Glutamatergic neuron (in vitro differentiated cells): ENCODE measurements around the gene MRPS7. TPM values are rescaled to one million over a fixed set of nuclear protein-coding genes. Genes with fewer than 3 reads are reported as not detected.
"Not testable (repeated sequence)": the region's sequence is repeated elsewhere in the genome, so short reads cannot be mapped to it uniquely, and the experiment has no call there.

Experiments
- DNase-seq: peaks from one replicate; pipeline ENCODE4 v3.0.0; 2022
- H3K27ac Mint-ChIP-seq: one replicate; pipeline ENCODE4 v1.8.0; 2020; ENCODE audit warnings: mild to moderate bottlenecking, mixed read lengths, inconsistent platforms; ENCODE audit not compliant: unreplicated experiment
- H3K27me3 Mint-ChIP-seq: one replicate; pipeline ENCODE4 v1.8.0; 2020; ENCODE audit warnings: mild to moderate bottlenecking, moderate library complexity, mixed read lengths, inconsistent platforms; ENCODE audit not compliant: unreplicated experiment
- H3K36me3 Mint-ChIP-seq: one replicate; pipeline ENCODE4 v1.8.0; 2020; ENCODE audit warnings: mild to moderate bottlenecking, mixed read lengths, inconsistent platforms; ENCODE audit not compliant: unreplicated experiment
- H3K4me1 Mint-ChIP-seq: one replicate; pipeline ENCODE4 v1.8.0; 2020; ENCODE audit warnings: mild to moderate bottlenecking, low read depth, mixed read lengths, inconsistent platforms; ENCODE audit not compliant: unreplicated experiment
- H3K4me3 Mint-ChIP-seq: one replicate; pipeline ENCODE4 v1.8.0; 2020; ENCODE audit warnings: mild to moderate bottlenecking, mixed read lengths, inconsistent platforms; ENCODE audit not compliant: unreplicated experiment
- H3K9me3 Mint-ChIP-seq: one replicate; pipeline ENCODE4 v1.8.0; 2020; ENCODE audit warnings: mild to moderate bottlenecking, moderate library complexity, mixed read lengths, inconsistent platforms; ENCODE audit not compliant: unreplicated experiment
- total RNA-seq: library from RNA; stranded (reverse); fragmentation: NEBNext Ultra II Directional; extraction: Animal tissue kit (Norgen Biotek cat#: 25700); gene quantifications from one replicate; pipeline ENCODE4 v1.2.1, GENCODE V29; 2021; ENCODE audit not compliant: unreplicated experiment
- TF ChIP-seq, protein P1 (sequence below): fragments of 200-600 bp; sonication (generic); IDR thresholded peaks from one replicate; pipeline ENCODE4 v1.5.0; 2021; ENCODE audit not compliant: partially characterized antibody, unreplicated experiment

MRPS7 gene
- total RNA-seq, 1 donor from 2014 or later: 48.8 TPM

DNA sequence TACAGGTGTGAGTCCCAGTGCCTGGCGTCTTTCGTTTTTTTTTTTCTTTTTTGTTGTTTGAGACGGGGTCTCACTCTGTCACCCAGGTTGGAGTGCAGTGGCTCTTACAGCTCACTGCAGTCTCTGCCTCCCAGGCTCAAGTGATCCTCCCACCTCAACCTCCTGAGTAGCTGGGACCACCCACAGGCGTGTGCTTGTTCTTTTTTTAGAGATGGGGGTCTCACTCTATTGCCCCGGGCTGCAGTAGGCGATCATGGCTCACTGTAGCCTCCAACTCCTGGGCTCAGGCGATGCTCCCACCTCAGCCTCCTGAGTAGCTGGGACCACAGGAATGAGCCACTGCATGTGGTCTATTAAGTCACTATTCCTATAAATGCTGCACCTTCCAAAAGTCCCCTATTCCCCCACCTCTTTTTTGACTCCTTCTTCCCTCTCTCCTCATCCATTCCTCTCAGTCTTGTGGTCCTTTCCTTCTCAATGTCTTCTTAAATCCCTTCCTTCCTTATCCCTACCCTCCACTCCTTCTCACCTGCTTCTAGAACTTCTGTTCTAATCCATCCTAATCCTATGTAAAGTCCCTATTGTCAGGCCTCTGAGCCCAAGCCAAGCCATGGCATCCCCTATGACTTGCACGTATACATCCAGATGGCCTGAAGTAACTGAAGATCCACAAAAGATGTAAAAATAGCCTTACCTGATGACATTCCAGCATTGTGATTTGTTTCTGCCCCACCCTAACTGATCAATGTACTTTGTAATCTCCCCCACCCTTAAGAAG, 9.5 kb upstream of the MRPS7 start:
- Mint-ChIP-seq H3K9me3 (peaks cover 6% of the 10 kb centered on the region), H3K36me3 (no peaks in the 10 kb centered on the region), H3K4me1 (peaks cover 24% of the 10 kb centered on the region), H3K27ac (peak overlapping the region; percentile 2), H3K27me3 (peaks cover 6% of the 10 kb centered on the region), H3K4me3 (no peak overlapping the region)
- DNase-seq: no peak
- TF ChIP-seq, protein P1, sequence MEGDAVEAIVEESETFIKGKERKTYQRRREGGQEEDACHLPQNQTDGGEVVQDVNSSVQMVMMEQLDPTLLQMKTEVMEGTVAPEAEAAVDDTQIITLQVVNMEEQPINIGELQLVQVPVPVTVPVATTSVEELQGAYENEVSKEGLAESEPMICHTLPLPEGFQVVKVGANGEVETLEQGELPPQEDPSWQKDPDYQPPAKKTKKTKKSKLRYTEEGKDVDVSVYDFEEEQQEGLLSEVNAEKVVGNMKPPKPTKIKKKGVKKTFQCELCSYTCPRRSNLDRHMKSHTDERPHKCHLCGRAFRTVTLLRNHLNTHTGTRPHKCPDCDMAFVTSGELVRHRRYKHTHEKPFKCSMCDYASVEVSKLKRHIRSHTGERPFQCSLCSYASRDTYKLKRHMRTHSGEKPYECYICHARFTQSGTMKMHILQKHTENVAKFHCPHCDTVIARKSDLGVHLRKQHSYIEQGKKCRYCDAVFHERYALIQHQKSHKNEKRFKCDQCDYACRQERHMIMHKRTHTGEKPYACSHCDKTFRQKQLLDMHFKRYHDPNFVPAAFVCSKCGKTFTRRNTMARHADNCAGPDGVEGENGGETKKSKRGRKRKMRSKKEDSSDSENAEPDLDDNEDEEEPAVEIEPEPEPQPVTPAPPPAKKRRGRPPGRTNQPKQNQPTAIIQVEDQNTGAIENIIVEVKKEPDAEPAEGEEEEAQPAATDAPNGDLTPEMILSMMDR: no peak

DNA sequence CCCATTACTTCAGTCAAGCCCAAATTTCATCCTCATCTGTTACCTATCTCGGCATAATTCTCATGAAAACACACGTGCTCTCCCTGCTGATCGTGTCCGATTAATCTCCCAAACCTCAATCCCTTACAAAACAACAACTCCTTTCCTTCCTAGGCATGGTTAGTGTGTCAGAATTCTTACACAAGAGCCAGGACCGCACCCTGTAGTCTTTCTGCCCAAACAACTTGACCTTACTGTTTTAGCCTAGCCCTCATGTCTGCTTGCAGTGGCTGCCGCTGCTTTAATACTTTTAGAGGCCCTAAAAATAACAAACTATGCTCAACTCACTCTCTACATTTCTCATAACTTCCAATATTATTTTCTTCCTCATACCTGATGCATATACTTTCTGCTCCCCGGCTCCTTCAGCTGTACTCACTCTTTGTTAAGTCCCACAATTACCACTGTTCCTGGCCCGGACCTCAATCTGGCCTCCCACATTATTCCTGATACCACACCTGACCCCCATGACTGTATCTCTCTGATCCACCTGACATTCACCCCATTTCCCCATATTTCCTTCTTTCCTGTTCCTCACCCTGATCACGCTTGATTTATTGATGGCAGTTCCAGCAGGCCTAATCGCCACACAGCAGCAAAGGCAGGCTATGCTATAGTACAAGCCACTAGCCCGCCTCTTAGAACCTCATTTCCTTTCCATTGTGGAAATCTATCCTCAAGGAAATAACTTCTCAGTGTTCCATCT, 5.6 kb upstream of the MRPS7 start:
- not testable (repeated sequence) for H3K36me3 Mint-ChIP-seq, H3K9me3 Mint-ChIP-seq, H3K27me3 Mint-ChIP-seq, DNase-seq
- peak overlapping the region; percentile 23 for H3K27ac Mint-ChIP-seq
- H3K4me1 Mint-ChIP-seq: peaks cover 16% of the 10 kb centered on the region
- H3K4me3 Mint-ChIP-seq: peak overlapping the region; percentile 17

DNA sequence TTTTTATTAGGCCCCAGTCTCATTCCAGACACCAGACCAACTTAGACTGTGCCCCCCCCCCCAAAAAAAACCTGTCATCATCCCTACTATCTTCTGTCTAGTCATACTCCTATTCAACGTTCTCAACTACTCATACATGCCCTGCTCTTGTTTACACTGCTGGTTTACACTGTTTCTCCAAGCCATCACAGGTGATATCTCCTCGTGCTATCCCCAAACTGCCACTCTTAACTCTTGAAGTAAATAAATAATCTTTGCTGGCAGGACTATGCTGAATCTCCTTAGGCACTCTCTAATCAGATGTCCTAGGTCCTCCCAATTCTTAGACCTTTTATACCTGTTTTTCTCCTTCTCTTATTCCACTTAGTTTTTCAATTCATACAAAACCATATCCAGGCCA, 4.5 kb upstream of the MRPS7 start:
- H3K36me3 Mint-ChIP-seq, H3K9me3 Mint-ChIP-seq, DNase-seq, H3K27me3 Mint-ChIP-seq, H3K27ac Mint-ChIP-seq: not testable (repeated sequence)
- Mint-ChIP-seq H3K4me3 (peak overlapping the region; percentile 63), H3K4me1 (peaks cover 17% of the 10 kb centered on the region)

DNA sequence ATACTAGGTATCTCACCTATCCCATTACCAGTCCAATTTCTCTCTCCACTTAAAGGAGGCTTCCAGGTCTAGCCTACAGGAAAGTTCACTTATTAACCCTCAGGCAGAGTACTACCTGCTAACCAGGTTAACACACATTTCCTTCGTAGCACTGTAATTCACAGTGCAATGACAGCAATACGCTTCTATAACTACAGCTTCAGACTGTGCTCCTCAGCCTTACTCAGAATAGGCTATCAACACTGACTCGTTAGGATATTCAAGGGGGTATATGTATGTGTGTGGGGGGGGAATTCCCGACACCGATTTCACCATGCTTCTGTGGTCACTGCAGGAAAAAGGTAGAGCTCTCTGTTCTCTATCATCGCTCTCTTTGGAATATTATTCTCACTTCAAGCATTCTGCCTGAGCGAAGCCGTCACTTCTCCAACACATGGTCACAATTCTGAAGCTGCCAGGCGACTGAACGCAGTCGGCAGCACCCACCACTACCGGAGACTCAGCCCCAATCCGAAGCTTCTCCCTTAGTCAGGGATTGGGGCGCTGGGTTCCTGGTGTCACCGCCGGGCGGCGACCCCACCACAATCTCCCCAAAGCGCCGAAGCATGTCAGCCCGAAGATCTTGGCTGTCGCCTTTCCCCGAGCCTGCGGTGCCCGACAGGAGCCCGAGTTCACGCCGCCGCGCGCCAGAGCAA, 891 bp upstream of the MRPS7 start:
- Mint-ChIP-seq H3K27me3 (peaks cover 5% of the 10 kb centered on the region), H3K36me3 (no peaks in the 10 kb centered on the region), H3K4me3 (peak overlapping the region; percentile 99), H3K4me1 (peaks cover 18% of the 10 kb centered on the region), H3K9me3 (peaks cover 4% of the 10 kb centered on the region), H3K27ac (peak overlapping the region; percentile 98)
- TF ChIP-seq, protein P1: no peak
- DNase-seq: no peak

DNA sequence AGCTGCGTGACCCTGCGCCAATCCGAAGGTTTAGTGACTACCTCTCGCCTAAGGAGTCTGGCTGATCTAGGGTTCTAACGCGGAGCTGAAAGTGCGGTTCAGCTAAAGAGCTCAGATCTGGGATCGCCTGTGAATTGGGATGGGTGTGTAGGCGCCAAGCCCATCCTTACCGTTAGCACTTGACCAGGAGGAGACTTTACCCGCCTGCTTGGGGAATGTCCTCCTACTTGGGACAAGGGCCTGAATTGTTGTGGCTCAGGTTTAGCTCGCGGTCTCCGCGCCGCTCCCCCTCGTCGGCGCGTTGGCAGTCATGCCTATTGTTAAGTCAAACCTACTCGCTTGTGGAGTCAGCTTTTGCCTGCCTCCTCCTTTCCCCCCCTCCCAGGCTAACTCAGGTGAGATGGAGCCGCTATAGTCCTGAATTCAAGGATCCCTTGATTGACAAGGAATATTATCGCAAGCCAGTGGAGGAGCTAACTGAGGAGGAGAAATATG, 480 bp downstream of the MRPS7 start:
- peaks cover 6% of the 10 kb centered on the region for H3K9me3 Mint-ChIP-seq
- TF ChIP-seq, protein P1: no peak
- no peaks in the 10 kb centered on the region for H3K36me3 Mint-ChIP-seq
- H3K27me3 Mint-ChIP-seq: peaks cover 2% of the 10 kb centered on the region
- H3K4me1 Mint-ChIP-seq: peaks cover 9% of the 10 kb centered on the region
- no peak for DNase-seq
- peak overlapping the region; percentile 98 for H3K27ac Mint-ChIP-seq
- H3K4me3 Mint-ChIP-seq: peak overlapping the region; percentile 99
